ENCODE measurements around the gene EBF3.

EBF3 gene

DNA sequence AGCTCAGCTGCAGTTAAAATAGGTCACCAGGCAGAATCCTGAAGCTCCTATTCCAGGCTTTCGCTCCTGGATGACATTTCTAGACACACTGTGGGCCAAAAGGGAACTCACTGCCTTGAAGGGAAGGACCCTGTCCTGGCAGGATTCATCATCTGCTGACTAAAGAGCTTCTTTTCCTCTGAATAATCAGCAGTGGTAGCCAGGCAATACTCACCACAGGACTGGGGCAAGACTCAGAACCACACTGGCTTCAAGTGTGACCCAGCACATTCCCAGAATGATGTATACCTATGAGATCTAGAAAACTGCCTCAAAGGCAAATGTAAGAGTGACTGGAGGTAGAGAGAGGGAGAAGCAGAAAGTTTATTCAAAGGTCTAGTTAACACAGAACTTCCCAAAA, 29.5 kb upstream of the EBF3 start:
- no peak for ATAC-seq (ENCODE audit: insufficient read depth, low read depth)
- Histone ChIP-seq H3K27ac (ENCODE audit: low read length) (no peak overlapping the region), H4K20me1 (ENCODE audit: insufficient read depth, low read length) (no peaks in the 10 kb centered on the region), H3K36me3 (ENCODE audit: insufficient read depth, low read length) (no peaks in the 10 kb centered on the region), H3K79me2 (ENCODE audit: insufficient read depth, low read length) (no peaks in the 10 kb centered on the region), H3K4me3 (ENCODE audit: low read depth in 1 of 2, low read length in 2 of 2) (no peak overlapping the region), H3K4me1 (ENCODE audit: insufficient read depth, low read length) (no peaks in the 10 kb centered on the region), H3K9ac (ENCODE audit: low read depth, low read length) (no peak overlapping the region), H3K4me2 (ENCODE audit: insufficient read depth, low read length) (no peak overlapping the region), H3K27me3 (ENCODE audit: insufficient read depth, low read length, poor library complexity) (peaks cover 3% of the 10 kb centered on the region), H3K9me3 (ENCODE audit: insufficient read depth, low read length, severe bottlenecking) (no peaks in the 10 kb centered on the region), H2AFZ (ENCODE audit: low read depth, low read length) (no peak overlapping the region)
- DNase-seq = no peak
- TF ChIP-seq, protein P1, sequence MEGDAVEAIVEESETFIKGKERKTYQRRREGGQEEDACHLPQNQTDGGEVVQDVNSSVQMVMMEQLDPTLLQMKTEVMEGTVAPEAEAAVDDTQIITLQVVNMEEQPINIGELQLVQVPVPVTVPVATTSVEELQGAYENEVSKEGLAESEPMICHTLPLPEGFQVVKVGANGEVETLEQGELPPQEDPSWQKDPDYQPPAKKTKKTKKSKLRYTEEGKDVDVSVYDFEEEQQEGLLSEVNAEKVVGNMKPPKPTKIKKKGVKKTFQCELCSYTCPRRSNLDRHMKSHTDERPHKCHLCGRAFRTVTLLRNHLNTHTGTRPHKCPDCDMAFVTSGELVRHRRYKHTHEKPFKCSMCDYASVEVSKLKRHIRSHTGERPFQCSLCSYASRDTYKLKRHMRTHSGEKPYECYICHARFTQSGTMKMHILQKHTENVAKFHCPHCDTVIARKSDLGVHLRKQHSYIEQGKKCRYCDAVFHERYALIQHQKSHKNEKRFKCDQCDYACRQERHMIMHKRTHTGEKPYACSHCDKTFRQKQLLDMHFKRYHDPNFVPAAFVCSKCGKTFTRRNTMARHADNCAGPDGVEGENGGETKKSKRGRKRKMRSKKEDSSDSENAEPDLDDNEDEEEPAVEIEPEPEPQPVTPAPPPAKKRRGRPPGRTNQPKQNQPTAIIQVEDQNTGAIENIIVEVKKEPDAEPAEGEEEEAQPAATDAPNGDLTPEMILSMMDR (IDR thresholded peaks at IDR 0.05; ENCODE audit: borderline replicate concordance, extremely low read depth, low read length, poor library complexity, severe bottlenecking) = no peak
- no peak for TF ChIP-seq EZH2 (IDR thresholded peaks at IDR 0.05; ENCODE audit: borderline replicate concordance, low read depth, low read length, severe bottlenecking)

DNA sequence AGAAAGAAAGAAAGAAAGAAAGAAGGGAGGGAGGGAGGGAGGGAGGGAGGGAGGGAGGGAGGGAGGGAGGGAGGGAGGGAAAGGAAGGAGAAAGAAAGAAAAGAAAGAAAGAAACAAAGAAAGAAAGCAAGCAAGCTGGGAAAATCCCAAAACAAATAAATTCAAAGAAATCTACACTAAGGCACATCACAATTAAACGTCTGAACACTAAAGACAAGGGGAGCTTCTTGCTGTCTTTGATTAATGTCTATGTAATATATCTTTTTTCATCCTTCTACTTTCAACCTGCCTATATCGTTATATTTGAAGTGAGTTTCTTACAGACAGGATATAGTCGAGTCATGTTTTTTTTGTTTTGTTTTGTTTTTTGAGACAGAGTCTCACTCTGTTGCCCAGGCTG, 28.3 kb upstream of the EBF3 start:
- TF ChIP-seq, protein P1 (IDR thresholded peaks at IDR 0.05; ENCODE audit: borderline replicate concordance, extremely low read depth, low read length, poor library complexity, severe bottlenecking) = no peak
- TF ChIP-seq EZH2 (IDR thresholded peaks at IDR 0.05; ENCODE audit: borderline replicate concordance, low read depth, low read length, severe bottlenecking) = no peak
- Histone ChIP-seq H4K20me1 (ENCODE audit: insufficient read depth, low read length) (no peaks in the 10 kb centered on the region), H3K27me3 (ENCODE audit: insufficient read depth, low read length, poor library complexity) (peaks cover 3% of the 10 kb centered on the region), H3K4me2 (ENCODE audit: insufficient read depth, low read length) (no peak overlapping the region), H3K9ac (ENCODE audit: low read depth, low read length) (no peak overlapping the region), H3K9me3 (ENCODE audit: insufficient read depth, low read length, severe bottlenecking) (no peaks in the 10 kb centered on the region), H3K4me1 (ENCODE audit: insufficient read depth, low read length) (no peaks in the 10 kb centered on the region), H3K36me3 (ENCODE audit: insufficient read depth, low read length) (no peaks in the 10 kb centered on the region), H2AFZ (ENCODE audit: low read depth, low read length) (no peak overlapping the region), H3K4me3 (ENCODE audit: low read depth in 1 of 2, low read length in 2 of 2) (no peak overlapping the region), H3K27ac (ENCODE audit: low read length) (no peak overlapping the region), H3K79me2 (ENCODE audit: insufficient read depth, low read length) (no peaks in the 10 kb centered on the region)
- no peak for DNase-seq
- ATAC-seq (ENCODE audit: insufficient read depth, low read depth) = no peak

DNA sequence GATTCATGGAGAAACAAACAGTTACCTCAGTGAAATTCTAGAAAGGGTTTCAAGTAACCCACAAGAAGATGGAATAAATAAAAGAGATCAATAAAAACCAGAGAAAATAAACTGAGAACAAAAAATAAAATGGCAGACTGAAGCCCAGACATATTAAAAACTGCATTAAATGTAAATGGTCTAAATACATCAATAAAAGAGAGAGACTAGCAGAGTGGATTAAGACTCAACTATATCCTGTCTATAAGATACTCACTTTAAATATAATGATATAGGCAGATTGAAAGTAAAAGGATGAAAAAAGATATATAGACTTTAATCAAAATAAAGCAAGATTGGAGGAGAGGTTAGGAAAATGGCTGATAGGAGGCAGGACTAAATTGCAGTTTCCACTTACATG, 18.8 kb upstream of the EBF3 start:
- no peak overlapping the region for H3K27ac ChIP-seq (ENCODE audit: low read length)
- no peak overlapping the region for H3K4me3 ChIP-seq (ENCODE audit: low read depth in 1 of 2, low read length in 2 of 2)
- H3K36me3 ChIP-seq (ENCODE audit: insufficient read depth, low read length) = no peaks in the 10 kb centered on the region
- no peaks in the 10 kb centered on the region for H3K79me2 ChIP-seq (ENCODE audit: insufficient read depth, low read length)
- ATAC-seq (ENCODE audit: insufficient read depth, low read depth) (no peak), DNase-seq (no peak)
- no peaks in the 10 kb centered on the region for H4K20me1 ChIP-seq (ENCODE audit: insufficient read depth, low read length)
- peaks cover 7% of the 10 kb centered on the region; the same call in 1 of the 2 replicates for H3K4me1 ChIP-seq (ENCODE audit: insufficient read depth, low read length)
- no peak overlapping the region for H2AFZ ChIP-seq (ENCODE audit: low read depth, low read length)
- no peak overlapping the region for H3K4me2 ChIP-seq (ENCODE audit: insufficient read depth, low read length)
- H3K9me3 ChIP-seq (ENCODE audit: insufficient read depth, low read length, severe bottlenecking) = peaks cover 7% of the 10 kb centered on the region
- no peaks in the 10 kb centered on the region for H3K27me3 ChIP-seq (ENCODE audit: insufficient read depth, low read length, poor library complexity)
- H3K9ac ChIP-seq (ENCODE audit: low read depth, low read length) = no peak overlapping the region
- TF ChIP-seq EZH2 (IDR thresholded peaks at IDR 0.05; ENCODE audit: borderline replicate concordance, low read depth, low read length, severe bottlenecking) = no peak
- TF ChIP-seq, protein P1 (IDR thresholded peaks at IDR 0.05; ENCODE audit: borderline replicate concordance, extremely low read depth, low read length, poor library complexity, severe bottlenecking) = no peak

DNA sequence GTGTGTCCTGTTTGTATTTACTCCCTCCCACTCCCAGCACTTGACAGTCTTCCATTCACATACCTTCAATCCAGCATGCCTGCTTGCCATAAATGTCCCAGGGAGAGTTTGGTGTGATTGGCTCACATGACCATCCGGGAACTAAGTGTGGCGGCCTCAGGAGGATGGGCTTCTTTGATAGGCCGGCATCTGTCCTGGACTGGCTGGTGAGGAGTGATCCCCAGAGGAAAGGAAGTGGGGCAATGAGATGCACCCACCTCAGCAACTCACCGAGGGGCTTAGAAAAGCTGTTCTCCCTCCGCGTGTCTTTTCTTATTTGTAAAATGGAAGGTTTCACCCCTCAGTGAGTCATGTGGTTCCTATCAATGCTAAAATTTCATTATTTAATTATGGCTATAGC, 14.9 kb upstream of the EBF3 start:
- H3K4me1 ChIP-seq (ENCODE audit: insufficient read depth, low read length) = peaks cover 7% of the 10 kb centered on the region; the same call in 1 of the 2 replicates
- no peaks in the 10 kb centered on the region for H3K79me2 ChIP-seq (ENCODE audit: insufficient read depth, low read length)
- H3K9ac ChIP-seq (ENCODE audit: low read depth, low read length) = no peak overlapping the region
- H3K9me3 ChIP-seq (ENCODE audit: insufficient read depth, low read length, severe bottlenecking) = peaks cover 5% of the 10 kb centered on the region
- DNase-seq = no peak
- H3K27me3 ChIP-seq (ENCODE audit: insufficient read depth, low read length, poor library complexity) = no peaks in the 10 kb centered on the region
- H4K20me1 ChIP-seq (ENCODE audit: insufficient read depth, low read length) = no peaks in the 10 kb centered on the region
- H3K4me2 ChIP-seq (ENCODE audit: insufficient read depth, low read length) = no peak overlapping the region
- no peak overlapping the region for H3K27ac ChIP-seq (ENCODE audit: low read length)
- no peak for ATAC-seq (ENCODE audit: insufficient read depth, low read depth)
- TF ChIP-seq EZH2 (IDR thresholded peaks at IDR 0.05; ENCODE audit: borderline replicate concordance, low read depth, low read length, severe bottlenecking) = no peak
- TF ChIP-seq, protein P1 (IDR thresholded peaks at IDR 0.05; ENCODE audit: borderline replicate concordance, extremely low read depth, low read length, poor library complexity, severe bottlenecking) = no peak
- no peaks in the 10 kb centered on the region for H3K36me3 ChIP-seq (ENCODE audit: insufficient read depth, low read length)
- H3K4me3 ChIP-seq (ENCODE audit: low read depth in 1 of 2, low read length in 2 of 2) = no peak overlapping the region
- H2AFZ ChIP-seq (ENCODE audit: low read depth, low read length) = no peak overlapping the region
